Activated T-cell treated with anti-CD3 and anti-CD28 coated beads, Interleukin-2, amount 50 U/mL, for 24 hours (primary cell): ENCODE measurements around the gene PLEKHA6.

ENCODE experiments used
- DNase-seq: peaks from one replicate; pipeline ENCODE4 v3.0.0-alpha.2; 2020
- H3K27ac Mint-ChIP-seq: 2 replicates; pipeline ENCODE4 v1.8.0; 2020; ENCODE audit warnings: mild to moderate bottlenecking, mixed read lengths
- H3K27me3 Mint-ChIP-seq: 2 replicates; pipeline ENCODE4 v1.8.0; 2020; ENCODE audit warnings: mixed read lengths
- H3K36me3 Mint-ChIP-seq: 2 replicates; pipeline ENCODE4 v1.8.0; 2020; ENCODE audit warnings: low read depth, mixed read lengths
- H3K4me1 Mint-ChIP-seq: 2 replicates; pipeline ENCODE4 v1.8.0; 2020; ENCODE audit warnings: low read depth, mixed read lengths
- H3K4me3 Mint-ChIP-seq: 2 replicates; pipeline ENCODE4 v1.8.0; 2020; ENCODE audit warnings: mild to moderate bottlenecking, moderate library complexity, mixed read lengths
- H3K9me3 Mint-ChIP-seq: 2 replicates; pipeline ENCODE4 v1.8.0; 2020; ENCODE audit warnings: mixed read lengths

The PLEKHA6 gene

GRCh38 chr1:204275695-204276370 lies 83.9 kb downstream of the PLEKHA6 start:
- Mint-ChIP-seq H3K27ac (no peak overlapping the region), H3K27me3 (peaks cover 19% of the 10 kb centered on the region), H3K36me3 (no peaks in the 10 kb centered on the region)

GRCh38 chr1:204274446-204274845 lies 85.3 kb downstream of the PLEKHA6 start:
- Mint-ChIP-seq H3K4me3 (no peak overlapping the region), H3K27me3 (peaks cover 15% of the 10 kb centered on the region), H3K9me3 (no peaks in the 10 kb centered on the region), H3K4me1 (no peaks in the 10 kb centered on the region), H3K27ac (no peak overlapping the region), H3K36me3 (no peaks in the 10 kb centered on the region)
- no peak for DNase-seq

More at GRCh38 chr1:204275695-204276370, 83.9 kb downstream of the PLEKHA6 start:
- no peak overlapping the region for H3K4me3 Mint-ChIP-seq
- H3K9me3 Mint-ChIP-seq: no peaks in the 10 kb centered on the region
- no peaks in the 10 kb centered on the region for H3K4me1 Mint-ChIP-seq
- DNase-seq: no peak

GRCh38 chr1:204272505-204272904 lies 87.2 kb downstream of the PLEKHA6 start:
- Mint-ChIP-seq H3K4me3 (no peak overlapping the region), H3K9me3 (no peaks in the 10 kb centered on the region), H3K27ac (no peak overlapping the region), H3K4me1 (no peaks in the 10 kb centered on the region), H3K36me3 (no peaks in the 10 kb centered on the region), H3K27me3 (peaks cover 16% of the 10 kb centered on the region)
- no peak for DNase-seq

- Mint-ChIP-seq H3K9me3 (no peaks in the 10 kb centered on the region), H3K27ac (no peak overlapping the region), H3K4me1 (no peaks in the 10 kb centered on the region), H3K27me3 (peaks cover 16% of the 10 kb centered on the region), H3K36me3 (no peaks in the 10 kb centered on the region), H3K4me3 (no peak overlapping the region)
- DNase-seq: no peak
Measured at GRCh38 chr1:204271970-204272369, 87.8 kb downstream of the PLEKHA6 start.

- H3K9me3 Mint-ChIP-seq: no peaks in the 10 kb centered on the region
- no peaks in the 10 kb centered on the region for H3K4me1 Mint-ChIP-seq
- H3K27me3 Mint-ChIP-seq: peaks cover 5% of the 10 kb centered on the region
- H3K4me3 Mint-ChIP-seq: no peak overlapping the region
- H3K36me3 Mint-ChIP-seq: no peaks in the 10 kb centered on the region
- DNase-seq: no peak
- H3K27ac Mint-ChIP-seq: no peak overlapping the region
Measured at GRCh38 chr1:204268101-204268500, 91.6 kb downstream of the PLEKHA6 start.

- H3K9me3 Mint-ChIP-seq: no peaks in the 10 kb centered on the region
- no peak overlapping the region for H3K4me3 Mint-ChIP-seq
- no peak for DNase-seq
- H3K4me1 Mint-ChIP-seq: no peaks in the 10 kb centered on the region
- no peak overlapping the region for H3K27ac Mint-ChIP-seq
- no peaks in the 10 kb centered on the region for H3K36me3 Mint-ChIP-seq
- H3K27me3 Mint-ChIP-seq: peaks cover 5% of the 10 kb centered on the region
Measured at GRCh38 chr1:204267191-204267601, 92.5 kb downstream of the PLEKHA6 start.

- Mint-ChIP-seq H3K9me3 (no peaks in the 10 kb centered on the region), H3K4me3 (no peak overlapping the region), H3K4me1 (no peaks in the 10 kb centered on the region), H3K27me3 (peaks cover 5% of the 10 kb centered on the region), H3K36me3 (no peaks in the 10 kb centered on the region), H3K27ac (no peak overlapping the region)
- no peak for DNase-seq
Measured at GRCh38 chr1:204266504-204267034, 93.2 kb downstream of the PLEKHA6 start.

- H3K4me3 Mint-ChIP-seq: no peak overlapping the region
- peaks cover 5% of the 10 kb centered on the region for H3K27me3 Mint-ChIP-seq
- DNase-seq: no peak
- no peaks in the 10 kb centered on the region for H3K36me3 Mint-ChIP-seq
- no peaks in the 10 kb centered on the region for H3K9me3 Mint-ChIP-seq
- H3K27ac Mint-ChIP-seq: no peak overlapping the region
- H3K4me1 Mint-ChIP-seq: no peaks in the 10 kb centered on the region
Measured at GRCh38 chr1:204265665-204266064, 94.1 kb downstream of the PLEKHA6 start.

GRCh38 chr1:204264805-204265204 lies 94.9 kb downstream of the PLEKHA6 start:
- H3K27me3 Mint-ChIP-seq: peaks cover 5% of the 10 kb centered on the region
- H3K9me3 Mint-ChIP-seq: no peaks in the 10 kb centered on the region
- no peaks in the 10 kb centered on the region for H3K4me1 Mint-ChIP-seq
- no peak overlapping the region for H3K4me3 Mint-ChIP-seq
- no peaks in the 10 kb centered on the region for H3K36me3 Mint-ChIP-seq
- H3K27ac Mint-ChIP-seq: no peak overlapping the region
- no peak for DNase-seq

- H3K4me1 Mint-ChIP-seq: no peaks in the 10 kb centered on the region
- H3K27me3 Mint-ChIP-seq: no peaks in the 10 kb centered on the region
- H3K9me3 Mint-ChIP-seq: no peaks in the 10 kb centered on the region
- H3K36me3 Mint-ChIP-seq: no peaks in the 10 kb centered on the region
- H3K4me3 Mint-ChIP-seq: no peak overlapping the region
- DNase-seq: no peak
- no peak overlapping the region for H3K27ac Mint-ChIP-seq
Measured at GRCh38 chr1:204263254-204263910, 96.3 kb downstream of the PLEKHA6 start.

GRCh38 chr1:204262506-204263253 lies 97.0 kb downstream of the PLEKHA6 start:
- no peak for DNase-seq
- Mint-ChIP-seq H3K4me3 (no peak overlapping the region), H3K27ac (no peak overlapping the region), H3K4me1 (no peaks in the 10 kb centered on the region), H3K36me3 (no peaks in the 10 kb centered on the region), H3K9me3 (no peaks in the 10 kb centered on the region), H3K27me3 (no peaks in the 10 kb centered on the region)

- Mint-ChIP-seq H3K36me3 (no peaks in the 10 kb centered on the region), H3K4me3 (no peak overlapping the region), H3K27me3 (no peaks in the 10 kb centered on the region), H3K4me1 (no peaks in the 10 kb centered on the region), H3K9me3 (no peaks in the 10 kb centered on the region), H3K27ac (no peak overlapping the region)
- no peak for DNase-seq
Measured at GRCh38 chr1:204261746-204262505, 97.8 kb downstream of the PLEKHA6 start.

GRCh38 chr1:204261266-204261665 lies 98.5 kb downstream of the PLEKHA6 start:
- no peak overlapping the region for H3K27ac Mint-ChIP-seq
- DNase-seq: no peak
- H3K4me1 Mint-ChIP-seq: no peaks in the 10 kb centered on the region
- no peaks in the 10 kb centered on the region for H3K36me3 Mint-ChIP-seq
- no peak overlapping the region for H3K4me3 Mint-ChIP-seq
- no peaks in the 10 kb centered on the region for H3K9me3 Mint-ChIP-seq
- no peaks in the 10 kb centered on the region for H3K27me3 Mint-ChIP-seq

GRCh38 chr1:204260601-204261197 lies 99.0 kb downstream of the PLEKHA6 start:
- Mint-ChIP-seq H3K27ac (no peak overlapping the region), H3K4me1 (no peaks in the 10 kb centered on the region), H3K9me3 (no peaks in the 10 kb centered on the region), H3K36me3 (no peaks in the 10 kb centered on the region), H3K4me3 (no peak overlapping the region), H3K27me3 (no peaks in the 10 kb centered on the region)
- DNase-seq: no peak
